Ecto neural progenitor cell (in vitro differentiated cells): ENCODE measurements around the gene SLC12A7.
A peak's percentile ranks its signal among the peaks of the same experiment; 100 is the strongest.
"Not testable (repeated sequence)": the region's sequence is repeated elsewhere in the genome, so short reads cannot be mapped to it uniquely, and the experiment has no call there.

Experiments
- DNase-seq: peaks from one replicate; pipeline ENCODE4 v3.0.0-alpha.2; 2018; ENCODE audit warnings: low spot score

Gene SLC12A7

GRCh38 chr5:1006656-1007071, 105.2 kb downstream of the SLC12A7 start:
- no peak for DNase-seq

DNA sequence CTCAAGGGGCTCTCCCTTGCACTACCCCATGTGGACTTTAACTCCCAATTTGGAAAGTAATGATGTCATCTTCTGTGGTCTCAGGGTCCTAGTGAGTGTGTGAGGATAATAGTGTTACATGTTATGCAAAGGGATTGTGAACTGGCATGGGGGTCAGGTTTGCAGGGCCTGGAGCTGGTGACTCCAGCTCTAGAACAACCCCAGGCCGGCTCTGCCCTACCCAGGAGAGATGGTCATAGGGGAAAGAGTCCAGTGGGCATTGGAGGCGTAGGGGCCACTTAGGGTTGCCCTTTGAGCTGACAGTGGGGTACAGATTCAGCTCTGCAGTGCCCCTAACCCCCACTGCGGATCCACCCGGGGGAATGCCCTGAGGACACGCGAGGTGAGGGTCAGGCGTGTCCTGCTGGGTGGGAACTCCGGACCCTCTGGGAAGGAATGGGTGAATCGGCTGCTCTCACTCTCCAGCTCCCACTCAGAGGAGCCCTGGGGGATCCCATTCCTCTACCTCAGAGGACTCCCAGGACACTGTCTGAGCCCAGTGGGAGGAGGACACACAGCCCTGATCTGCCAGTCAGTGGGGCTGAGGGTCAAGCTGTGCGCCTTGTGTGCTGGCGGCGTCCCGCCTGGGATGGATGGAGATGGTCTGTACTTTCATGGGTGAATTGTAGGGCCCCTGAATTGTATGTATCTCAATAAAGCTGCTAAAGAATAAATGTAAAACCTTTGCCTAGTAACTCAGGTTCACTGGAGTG, 105.8 kb downstream of the SLC12A7 start:
- DNase-seq: no peak

DNA sequence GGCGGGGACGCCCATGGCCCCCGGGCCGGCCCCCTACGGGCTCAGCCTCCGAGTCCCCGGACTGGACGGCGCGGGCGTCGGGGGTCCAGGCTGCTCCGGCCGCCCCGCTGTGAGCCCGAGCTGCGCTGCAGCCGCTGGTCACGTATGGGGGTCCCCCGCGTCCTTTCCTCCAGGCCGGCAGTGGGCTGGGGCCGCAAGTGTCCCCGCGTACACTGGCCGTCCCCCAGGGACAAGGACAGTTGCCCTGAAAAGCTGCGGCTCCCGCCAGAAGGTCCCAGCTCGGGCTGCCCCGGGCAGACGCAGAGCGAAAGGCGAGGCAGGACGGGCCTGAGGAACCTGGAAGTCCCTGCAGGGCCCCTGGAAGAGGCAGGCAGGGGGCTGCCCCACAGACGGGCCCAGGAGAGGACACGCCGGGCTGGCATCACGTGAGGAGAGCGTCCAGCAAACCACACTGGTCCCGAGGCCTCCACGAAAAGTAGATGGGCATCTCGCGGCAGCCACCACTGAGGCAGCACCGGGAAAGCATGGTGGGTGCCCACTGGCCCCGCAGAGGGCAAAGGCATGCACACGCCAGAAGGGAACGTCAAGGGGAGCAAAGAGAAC, 106.5 kb downstream of the SLC12A7 start:
- no peak for DNase-seq

GRCh38 chr5:1004461-1005248, 107.2 kb downstream of the SLC12A7 start:
- peak; percentile 87 for DNase-seq

- no peak for DNase-seq
These were observed 108.4 kb downstream of the SLC12A7 start for GRCh38 chr5:1003296-1003937.

- DNase-seq: no peak
These were observed 109.0 kb downstream of the SLC12A7 start for GRCh38 chr5:1002836-1003235.

GRCh38 chr5:1002271-1002546, 109.7 kb downstream of the SLC12A7 start:
- DNase-seq: no peak

GRCh38 chr5:1001406-1002270, 110.2 kb downstream of the SLC12A7 start:
- no peak for DNase-seq

GRCh38 chr5:1000831-1001230, 111.0 kb downstream of the SLC12A7 start:
- not testable (repeated sequence) for DNase-seq
